MCF 10A (cell line): ENCODE results near the gene SLC25A22. TPM values are rescaled to one million over a fixed set of nuclear protein-coding genes. Genes with fewer than 3 reads are reported as not detected.

Experiments
- BruUV-seq: library from RNA; stranded (reverse); fragments of 400-500 nt; replicated peaks from 2 replicates; lab custom pipeline; 2021; lab: Mats Ljungman, UMichigan
- CTCF ChIA-PET: fragments of 300-600 bp; sonication (Branson Sonifier 250); formaldehyde crosslinking; extraction: SDS; loops from one replicate; lab custom pipeline; 2021; ENCODE audit warnings: antibody characterized with exemption, inconsistent platforms; lab: Yijun Ruan, JAX
- POLR2A ChIA-PET: fragments of 300-600, 350-650 bp; sonication (Branson Sonifier 250); formaldehyde crosslinking; extraction: SDS; loops from one replicate; lab custom pipeline; 2020; ENCODE audit warnings: antibody characterized with exemption, inconsistent platforms; lab: Yijun Ruan, JAX
- DNase-seq: peaks from one replicate; pipeline ENCODE4 v3.0.0-alpha.2; 2018; ENCODE audit not compliant: unreplicated experiment
- H3K27ac Mint-ChIP-seq: one replicate; pipeline ENCODE4 v1.8.0; 2022; ENCODE audit warnings: mild to moderate bottlenecking, low read depth, mixed read lengths; ENCODE audit not compliant: unreplicated experiment
- H3K27me3 Mint-ChIP-seq: one replicate; pipeline ENCODE4 v1.8.0; 2022; ENCODE audit warnings: mixed read lengths; ENCODE audit not compliant: insufficient read depth, unreplicated experiment
- H3K36me3 Mint-ChIP-seq: one replicate; pipeline ENCODE4 v1.8.0; 2022; ENCODE audit warnings: mild to moderate bottlenecking, moderate library complexity, mixed read lengths; ENCODE audit not compliant: insufficient read depth, unreplicated experiment
- H3K4me1 Mint-ChIP-seq: one replicate; pipeline ENCODE4 v1.8.0; 2022; ENCODE audit warnings: mixed read lengths; ENCODE audit not compliant: insufficient read depth, unreplicated experiment
- H3K4me3 Mint-ChIP-seq: one replicate; pipeline ENCODE4 v1.8.0; 2022; ENCODE audit warnings: mild to moderate bottlenecking, moderate library complexity, mixed read lengths; ENCODE audit not compliant: unreplicated experiment
- H3K9me3 Mint-ChIP-seq: one replicate; pipeline ENCODE4 v1.8.0; 2022; ENCODE audit warnings: mixed read lengths; ENCODE audit not compliant: unreplicated experiment
- intact Hi-C: fragments of 100-400 bp; cut with micrococcal nuclease; formaldehyde crosslinking; loops from 2 replicates; pipeline ENCODE4 v1.14.1; 2022
- total RNA-seq: library from RNA; stranded (reverse); gene quantifications from 2 replicates; pipeline ENCODE4 v1.2.3, GENCODE V29; 2022
- TF ChIP-seq, protein P1 (sequence below): fragments of 200-600 bp; IDR thresholded peaks from one replicate; pipeline ENCODE4 v1.8.0; 2022; ENCODE audit warnings: antibody characterized with exemption, mild to moderate bottlenecking; ENCODE audit not compliant: unreplicated experiment

Gene SLC25A22
- total RNA-seq, 1 experiment from 2014 or later, result 34.0 TPM

DNA sequence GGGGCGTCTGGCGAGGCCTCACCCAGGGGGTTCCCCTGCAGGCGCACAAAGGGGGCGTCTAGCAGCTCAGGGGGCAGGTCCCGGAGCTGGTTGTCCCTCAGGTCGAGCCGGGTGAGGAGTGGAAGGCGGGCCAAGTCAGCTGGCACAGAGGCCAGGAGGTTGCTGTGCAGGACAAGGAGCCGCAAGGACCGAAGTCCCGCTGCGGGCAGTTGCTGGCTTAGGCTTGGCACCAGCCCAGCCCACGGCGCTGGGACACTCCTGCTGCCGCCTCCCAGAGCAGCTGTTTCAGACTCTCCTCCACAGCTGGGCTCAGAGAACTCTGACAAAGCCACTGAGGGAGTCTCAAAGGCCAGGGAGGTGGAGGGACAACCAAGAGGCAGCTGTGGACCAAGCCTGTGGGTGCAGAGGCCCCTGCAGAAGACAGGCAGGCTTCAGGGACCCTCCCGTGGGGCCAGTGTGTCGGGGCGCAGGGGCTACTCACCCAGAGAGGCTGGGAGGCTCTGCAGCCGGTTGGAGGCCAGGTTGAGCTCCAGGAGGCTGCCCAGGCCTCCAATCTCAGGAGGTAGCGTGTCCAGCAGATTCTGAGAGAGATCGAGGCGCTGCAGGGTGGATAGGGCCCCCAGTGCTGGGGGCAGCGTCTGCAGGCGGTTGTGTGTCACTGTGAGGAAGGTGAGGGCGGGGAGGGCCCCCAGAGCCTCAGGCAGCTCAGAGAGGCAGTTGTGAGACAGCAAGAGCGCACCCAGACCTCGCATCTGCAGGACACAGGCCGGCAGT is 4.8 kb upstream of the SLC25A22 start:
- intact Hi-C loops, result no loop called here
- ChIA-PET CTCF (interaction anchor here (0.6 to 1.2 kb wide), 2 partner anchors 77 to 765 kb away, joined by 3 to 4 read pairs; no protein-coding TSS in a partner anchor), POLR2A (interaction anchor here (0.6 to 8.3 kb wide), 4 partner anchors 8 to 227 kb away, joined by 3 to 149 read pairs (median 4); partner anchors contain the start of genes PHRF1 and PNPLA2)
- Mint-ChIP-seq H3K27ac (no peak overlapping the region), H3K36me3 (peaks cover 26% of the 10 kb centered on the region), H3K9me3 (no peaks in the 10 kb centered on the region), H3K4me1 (peaks cover 3% of the 10 kb centered on the region), H3K4me3 (peak overlapping the region; percentile 40), H3K27me3 (no peaks in the 10 kb centered on the region)
- BruUV-seq, result no TSS peak
- DNase-seq, result no peak
- TF ChIP-seq, protein P1, sequence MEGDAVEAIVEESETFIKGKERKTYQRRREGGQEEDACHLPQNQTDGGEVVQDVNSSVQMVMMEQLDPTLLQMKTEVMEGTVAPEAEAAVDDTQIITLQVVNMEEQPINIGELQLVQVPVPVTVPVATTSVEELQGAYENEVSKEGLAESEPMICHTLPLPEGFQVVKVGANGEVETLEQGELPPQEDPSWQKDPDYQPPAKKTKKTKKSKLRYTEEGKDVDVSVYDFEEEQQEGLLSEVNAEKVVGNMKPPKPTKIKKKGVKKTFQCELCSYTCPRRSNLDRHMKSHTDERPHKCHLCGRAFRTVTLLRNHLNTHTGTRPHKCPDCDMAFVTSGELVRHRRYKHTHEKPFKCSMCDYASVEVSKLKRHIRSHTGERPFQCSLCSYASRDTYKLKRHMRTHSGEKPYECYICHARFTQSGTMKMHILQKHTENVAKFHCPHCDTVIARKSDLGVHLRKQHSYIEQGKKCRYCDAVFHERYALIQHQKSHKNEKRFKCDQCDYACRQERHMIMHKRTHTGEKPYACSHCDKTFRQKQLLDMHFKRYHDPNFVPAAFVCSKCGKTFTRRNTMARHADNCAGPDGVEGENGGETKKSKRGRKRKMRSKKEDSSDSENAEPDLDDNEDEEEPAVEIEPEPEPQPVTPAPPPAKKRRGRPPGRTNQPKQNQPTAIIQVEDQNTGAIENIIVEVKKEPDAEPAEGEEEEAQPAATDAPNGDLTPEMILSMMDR, result no peak

DNA sequence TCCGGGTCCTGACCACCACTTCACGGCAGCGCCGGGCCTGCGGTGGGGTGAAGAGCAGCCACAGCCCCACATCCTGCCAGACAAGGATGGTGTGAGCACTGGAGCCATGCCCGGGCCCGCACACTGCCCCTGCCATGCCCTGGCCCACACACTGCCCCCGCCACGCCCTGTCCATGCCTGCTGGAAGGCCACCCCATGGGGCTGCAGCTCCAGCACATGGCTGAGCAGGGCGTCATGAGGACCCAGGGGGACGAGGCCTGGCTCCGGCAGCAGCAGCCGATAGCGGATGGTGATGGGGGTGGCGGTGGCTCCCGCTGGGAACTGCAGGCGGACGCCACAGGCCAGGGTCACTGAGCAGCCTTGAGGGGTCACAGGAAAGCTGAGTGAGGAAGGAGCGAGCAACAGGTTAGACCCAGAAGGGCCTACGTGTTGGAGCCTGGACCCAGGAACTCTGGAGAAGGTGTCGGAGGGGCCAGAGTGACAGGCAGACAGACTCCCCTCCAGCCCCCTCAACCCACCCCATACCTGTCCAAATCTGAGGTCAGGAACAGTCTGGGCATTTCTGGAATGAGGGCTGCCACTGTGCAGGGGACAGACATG is 4.0 kb upstream of the SLC25A22 start:
- BruUV-seq, result no TSS peak
- Mint-ChIP-seq H3K27me3 (no peaks in the 10 kb centered on the region), H3K4me1 (no peaks in the 10 kb centered on the region), H3K36me3 (peaks cover 27% of the 10 kb centered on the region), H3K9me3 (no peaks in the 10 kb centered on the region), H3K4me3 (no peak overlapping the region), H3K27ac (no peak overlapping the region)
- intact Hi-C loops, result no loop called here
- DNase-seq, result no peak
- CTCF ChIA-PET, result interaction anchor here (1.1 kb wide), 1 partner anchor 283 kb away, joined by 3 read pairs; no protein-coding TSS in a partner anchor
- POLR2A ChIA-PET, result interaction anchor here (1.2 to 8.3 kb wide), 2 partner anchors 9 to 17 kb away, joined by 4 to 149 read pairs; partner anchors contain the start of gene PNPLA2
- TF ChIP-seq, protein P1, result no peak

DNA sequence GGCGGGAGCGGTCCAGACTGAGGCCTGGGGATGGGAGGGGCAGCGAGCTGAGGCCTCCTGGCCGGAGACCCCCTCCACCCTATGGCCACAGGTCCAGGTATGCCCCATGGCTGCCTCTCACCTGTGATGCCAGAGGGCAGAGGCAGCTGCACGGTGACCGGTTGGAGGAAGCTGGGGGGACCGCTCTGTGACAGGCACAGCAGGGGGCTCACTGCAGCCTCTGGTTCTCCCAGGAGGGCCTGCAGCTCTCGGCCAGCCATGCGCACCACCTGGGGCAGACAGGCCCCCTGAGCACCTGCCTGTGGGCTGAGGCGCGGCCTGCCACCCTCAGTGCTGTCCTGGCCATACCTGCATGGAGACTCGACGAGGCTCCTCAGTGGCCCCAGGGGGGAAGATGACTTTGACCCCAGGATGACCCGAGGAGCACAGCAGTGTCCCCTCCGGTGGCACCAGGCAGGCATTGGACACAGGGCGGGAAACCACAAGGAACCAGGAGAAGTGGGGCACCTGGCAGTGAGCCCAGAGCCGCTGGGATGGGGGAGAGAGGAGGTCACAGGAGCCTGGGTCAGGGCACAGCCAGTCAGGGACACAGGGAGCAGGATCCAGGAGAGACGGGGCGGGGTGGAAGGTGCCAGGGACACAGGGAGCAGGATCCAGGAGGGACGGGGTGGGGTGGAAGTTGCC is 3.2 kb upstream of the SLC25A22 start:
- intact Hi-C loops, result no loop called here
- Mint-ChIP-seq H3K4me3 (no peak overlapping the region), H3K36me3 (peaks cover 35% of the 10 kb centered on the region), H3K27me3 (no peaks in the 10 kb centered on the region), H3K27ac (no peak overlapping the region), H3K4me1 (no peaks in the 10 kb centered on the region), H3K9me3 (no peaks in the 10 kb centered on the region)
- DNase-seq, result no peak
- TF ChIP-seq, protein P1, result no peak
- ChIA-PET CTCF (interaction anchor here (1.1 kb wide), 1 partner anchor 282 kb away, joined by 3 read pairs; no protein-coding TSS in a partner anchor), POLR2A (interaction anchor here (0.9 to 1.4 kb wide), 2 partner anchors 8 to 15 kb away, joined by 4 to 6 read pairs; partner anchors contain the start of gene RPLP2)
- no TSS peak for BruUV-seq
